Bronchial epithelial cell (primary cell): ENCODE measurements around the gene PCBP4. TPM values are rescaled to one million over a fixed set of nuclear protein-coding genes. Genes with fewer than 3 reads are reported as not detected.

Experiments used
- DNase-seq: peaks from one replicate; pipeline ENCODE4 v3.0.0-alpha.2; 2010; ENCODE audit warnings: low read depth
- FAIRE-seq: peaks from 2 replicates; lab custom pipeline; 2011; peaks lifted over from hg19 to GRCh38; lab: Jason Lieb, UNC
- H3K27me3 ChIP-seq: 2 replicates; pipeline ENCODE4 v1.5.1; 2011; ENCODE audit warnings: low read length; ENCODE audit not compliant: control insufficient read depth, insufficient read depth
- H3K36me3 ChIP-seq: 2 replicates; pipeline ENCODE4 v1.5.1; 2011; ENCODE audit warnings: low read length; ENCODE audit not compliant: control insufficient read depth, insufficient read depth
- H3K4me3 ChIP-seq: 2 replicates; pipeline ENCODE4 v1.5.1; 2011; ENCODE audit warnings: mild to moderate bottlenecking, low read depth, low read length, control low read depth
- total RNA-seq: library from RNA; depleted of rRNA; stranded (reverse); fragments of >200 nt; gene quantifications from 2 replicates; pipeline ENCODE4 v1.2.1, GENCODE V29; 2014
- TF ChIP-seq, protein P1 (sequence below): IDR thresholded peaks from 2 replicates; pipeline ENCODE4 v1.5.1; 2011; ENCODE audit warnings: mild to moderate bottlenecking, moderate library complexity, low read length, control low read depth, inconsistent platforms; ENCODE audit not compliant: insufficient read depth, severe bottlenecking

Gene PCBP4
- total RNA-seq, 1 donor from 2014 or later: 15.3 TPM

DNA sequence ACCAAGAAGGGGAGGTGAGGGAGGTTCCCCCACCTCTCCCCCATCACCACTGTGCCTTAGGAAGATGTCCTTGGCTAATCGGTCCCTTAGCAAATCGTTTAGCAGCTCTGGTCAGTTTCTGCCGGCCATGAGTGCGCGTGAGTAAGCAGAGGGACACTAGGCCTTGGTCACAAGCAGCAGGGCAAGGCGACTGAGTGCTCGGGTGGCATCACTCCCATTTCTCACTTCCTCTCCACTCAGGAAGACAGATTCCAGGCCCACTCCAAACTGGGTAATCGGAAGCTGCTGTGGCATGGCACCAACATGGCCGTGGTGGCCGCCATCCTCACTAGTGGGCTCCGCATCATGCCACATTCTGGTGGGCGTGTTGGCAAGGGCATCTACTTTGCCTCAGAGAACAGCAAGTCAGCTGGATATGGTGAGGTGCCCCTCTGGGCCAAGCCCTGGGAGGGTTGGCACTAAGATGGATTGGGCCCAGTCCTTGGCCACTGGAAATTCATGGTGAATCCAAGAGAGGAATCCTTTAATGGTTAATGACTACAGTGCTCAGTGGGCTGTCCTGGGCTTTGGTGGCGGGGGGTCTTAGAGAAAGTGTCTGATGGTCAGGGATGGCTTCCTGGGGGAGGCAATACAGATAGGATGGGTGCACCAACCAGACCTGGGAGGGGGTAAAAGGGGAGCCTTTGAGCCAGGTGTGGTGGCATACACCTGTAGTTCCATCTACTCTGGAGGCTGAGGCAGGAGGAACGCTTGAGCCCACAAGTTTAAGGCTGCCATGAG lies 21.1 kb downstream of the PCBP4 start:
- DNase-seq (no peak), FAIRE-seq (no peak)
- Histone ChIP-seq H3K27me3 (no peaks in the 10 kb centered on the region), H3K4me3 (no peak overlapping the region), H3K36me3 (no peaks in the 10 kb centered on the region)
- TF ChIP-seq, protein P1, sequence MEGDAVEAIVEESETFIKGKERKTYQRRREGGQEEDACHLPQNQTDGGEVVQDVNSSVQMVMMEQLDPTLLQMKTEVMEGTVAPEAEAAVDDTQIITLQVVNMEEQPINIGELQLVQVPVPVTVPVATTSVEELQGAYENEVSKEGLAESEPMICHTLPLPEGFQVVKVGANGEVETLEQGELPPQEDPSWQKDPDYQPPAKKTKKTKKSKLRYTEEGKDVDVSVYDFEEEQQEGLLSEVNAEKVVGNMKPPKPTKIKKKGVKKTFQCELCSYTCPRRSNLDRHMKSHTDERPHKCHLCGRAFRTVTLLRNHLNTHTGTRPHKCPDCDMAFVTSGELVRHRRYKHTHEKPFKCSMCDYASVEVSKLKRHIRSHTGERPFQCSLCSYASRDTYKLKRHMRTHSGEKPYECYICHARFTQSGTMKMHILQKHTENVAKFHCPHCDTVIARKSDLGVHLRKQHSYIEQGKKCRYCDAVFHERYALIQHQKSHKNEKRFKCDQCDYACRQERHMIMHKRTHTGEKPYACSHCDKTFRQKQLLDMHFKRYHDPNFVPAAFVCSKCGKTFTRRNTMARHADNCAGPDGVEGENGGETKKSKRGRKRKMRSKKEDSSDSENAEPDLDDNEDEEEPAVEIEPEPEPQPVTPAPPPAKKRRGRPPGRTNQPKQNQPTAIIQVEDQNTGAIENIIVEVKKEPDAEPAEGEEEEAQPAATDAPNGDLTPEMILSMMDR: no peak

DNA sequence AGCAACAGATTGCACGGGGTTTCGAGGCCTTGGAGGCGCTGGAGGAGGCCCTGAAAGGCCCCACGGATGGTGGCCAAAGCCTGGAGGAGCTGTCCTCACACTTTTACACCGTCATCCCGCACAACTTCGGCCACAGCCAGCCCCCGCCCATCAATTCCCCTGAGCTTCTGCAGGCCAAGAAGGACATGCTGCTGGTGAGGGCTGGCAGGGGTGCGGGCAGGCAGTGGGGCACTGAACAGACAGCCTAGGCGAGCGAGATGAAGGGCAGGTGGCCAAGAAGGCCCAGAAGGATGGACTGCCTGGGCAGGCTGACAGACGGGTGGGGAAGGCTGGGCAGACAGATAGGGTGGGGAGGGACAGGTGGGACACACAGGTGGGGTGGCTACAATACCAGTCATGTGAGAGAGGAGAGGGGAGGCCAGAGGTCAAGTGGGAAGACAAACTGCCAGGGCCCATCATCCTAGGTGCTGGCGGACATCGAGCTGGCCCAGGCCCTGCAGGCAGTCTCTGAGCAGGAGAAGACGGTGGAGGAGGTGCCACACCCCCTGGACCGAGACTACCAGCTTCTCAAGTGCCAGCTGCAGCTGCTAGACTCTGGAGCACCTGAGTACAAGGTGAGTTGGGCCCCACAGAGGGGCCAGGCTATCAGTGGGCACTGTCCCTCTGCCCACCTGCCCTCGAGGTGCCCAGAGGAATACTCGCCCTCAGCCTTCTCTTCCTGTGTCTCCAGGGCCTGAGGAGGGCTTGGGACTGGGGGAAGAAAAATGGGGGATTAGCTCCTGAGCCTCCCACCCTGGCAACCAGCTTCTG lies 22.0 kb downstream of the PCBP4 start:
- H3K36me3 ChIP-seq: no peaks in the 10 kb centered on the region
- FAIRE-seq (no peak), DNase-seq (no peak)
- no peaks in the 10 kb centered on the region for H3K27me3 ChIP-seq
- no peak overlapping the region for H3K4me3 ChIP-seq
- TF ChIP-seq, protein P1: no peak

DNA sequence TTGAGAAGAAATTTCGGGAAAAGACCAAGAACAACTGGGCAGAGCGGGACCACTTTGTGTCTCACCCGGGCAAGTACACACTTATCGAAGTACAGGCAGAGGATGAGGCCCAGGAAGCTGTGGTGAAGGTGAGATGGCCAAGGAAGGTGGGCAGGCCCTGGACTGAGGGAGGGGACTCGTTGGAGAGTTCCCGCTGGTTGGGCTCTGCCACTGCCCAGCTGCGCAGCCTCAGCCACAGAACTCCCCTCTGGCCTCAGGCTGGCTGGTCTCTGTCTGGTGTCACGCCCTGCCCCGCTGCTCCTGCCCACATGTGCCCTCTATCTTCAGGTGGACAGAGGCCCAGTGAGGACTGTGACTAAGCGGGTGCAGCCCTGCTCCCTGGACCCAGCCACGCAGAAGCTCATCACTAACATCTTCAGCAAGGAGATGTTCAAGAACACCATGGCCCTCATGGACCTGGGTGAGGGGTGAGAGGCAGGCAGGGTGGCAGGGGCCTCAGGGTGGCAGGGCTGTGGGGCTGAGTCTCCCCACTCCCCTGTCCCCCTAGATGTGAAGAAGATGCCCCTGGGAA lies 22.7 kb downstream of the PCBP4 start:
- Histone ChIP-seq H3K4me3 (no peak overlapping the region), H3K36me3 (no peaks in the 10 kb centered on the region), H3K27me3 (no peaks in the 10 kb centered on the region)
- TF ChIP-seq, protein P1: no peak
- DNase-seq: no peak
- FAIRE-seq: no peak

DNA sequence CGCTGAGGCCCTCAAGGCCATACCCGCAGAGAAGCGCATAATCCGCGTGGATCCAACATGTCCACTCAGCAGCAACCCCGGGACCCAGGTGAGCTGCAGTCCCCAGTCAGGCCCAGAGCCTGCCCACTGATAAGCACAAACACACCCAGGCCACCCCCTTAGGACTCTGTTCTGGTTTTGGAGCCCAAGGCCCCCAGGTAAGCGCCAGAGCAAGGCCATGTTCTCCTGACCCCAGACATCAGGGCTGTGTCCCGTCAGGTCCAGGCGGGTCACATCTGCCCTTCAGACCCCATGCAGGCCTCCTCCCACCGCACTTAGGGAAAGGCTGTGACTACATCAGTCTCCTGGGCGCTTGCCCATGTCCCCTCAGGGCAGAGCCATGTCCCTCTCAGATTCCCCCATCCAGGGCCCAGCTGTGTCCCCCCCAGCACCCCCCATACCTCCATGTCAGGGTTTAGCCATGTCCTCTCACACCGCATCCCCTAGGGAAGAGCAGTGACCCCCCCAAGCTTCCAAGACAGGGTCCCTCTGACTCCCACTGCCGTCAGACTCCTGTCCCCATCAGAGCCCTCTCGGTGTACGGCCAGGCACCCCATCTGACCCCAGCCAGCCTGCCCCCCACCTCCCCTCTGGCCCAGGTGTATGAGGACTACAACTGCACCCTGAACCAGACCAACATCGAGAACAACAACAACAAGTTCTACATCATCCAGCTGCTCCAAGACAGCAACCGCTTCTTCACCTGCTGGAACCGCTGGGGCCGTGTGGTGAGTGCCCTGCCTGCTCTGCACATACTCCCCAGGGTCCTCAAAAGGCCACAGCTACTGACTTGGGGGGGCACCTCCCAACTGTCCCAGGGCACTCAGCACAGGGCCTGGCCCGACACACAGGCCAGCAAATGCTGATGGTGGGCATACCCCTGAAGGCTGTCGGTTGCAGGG lies 23.5 kb downstream of the PCBP4 start:
- FAIRE-seq: no peak
- TF ChIP-seq, protein P1: no peak
- no peaks in the 10 kb centered on the region for H3K27me3 ChIP-seq
- no peak for DNase-seq
- no peak overlapping the region for H3K4me3 ChIP-seq
- peaks cover 2% of the 10 kb centered on the region for H3K36me3 ChIP-seq
